ENCODE results near the gene CAPN5.

The CAPN5 gene

GRCh38 chr11:77124041-77124440, 57.3 kb downstream of the CAPN5 start:
- no peak overlapping the region for H3K27ac ChIP-seq
- no peaks in the 10 kb centered on the region for H3K27me3 ChIP-seq (ENCODE audit: insufficient read depth, low read depth)
- no peak overlapping the region for H3K9ac ChIP-seq
- H4K20me1 ChIP-seq (ENCODE audit: insufficient read depth): no peaks in the 10 kb centered on the region
- no peaks in the 10 kb centered on the region for H3K79me2 ChIP-seq (ENCODE audit: insufficient read depth, low read depth)
- TF ChIP-seq CTCF (conservative IDR thresholded peaks at IDR 0.05; ENCODE audit: low read depth, low read length): no peak
- H3K4me3 ChIP-seq (IDR thresholded peaks at IDR 0.05; ENCODE audit: insufficient read depth, low read depth, low read length): no peak overlapping the region
- no peak overlapping the region for H3K4me2 ChIP-seq
- no peaks in the 10 kb centered on the region for H3K36me3 ChIP-seq (ENCODE audit: insufficient read depth)
- H2AFZ ChIP-seq (ENCODE audit: low read depth): no peak overlapping the region
- peaks cover 6% of the 10 kb centered on the region for H3K4me1 ChIP-seq (ENCODE audit: low read depth, poor library complexity, severe bottlenecking)

GRCh38 chr11:77124488-77124887, 57.7 kb downstream of the CAPN5 start:
- Histone ChIP-seq H3K4me3 (IDR thresholded peaks at IDR 0.05; ENCODE audit: insufficient read depth, low read depth, low read length) (no peak overlapping the region), H3K9ac (no peak overlapping the region), H3K79me2 (ENCODE audit: insufficient read depth, low read depth) (no peaks in the 10 kb centered on the region), H4K20me1 (ENCODE audit: insufficient read depth) (no peaks in the 10 kb centered on the region), H3K4me1 (ENCODE audit: low read depth, poor library complexity, severe bottlenecking) (peaks cover 6% of the 10 kb centered on the region), H3K4me2 (no peak overlapping the region), H3K27ac (no peak overlapping the region), H2AFZ (ENCODE audit: low read depth) (no peak overlapping the region), H3K27me3 (ENCODE audit: insufficient read depth, low read depth) (no peaks in the 10 kb centered on the region), H3K36me3 (ENCODE audit: insufficient read depth) (no peaks in the 10 kb centered on the region)
- no peak for TF ChIP-seq CTCF (conservative IDR thresholded peaks at IDR 0.05; ENCODE audit: low read depth, low read length)

DNA sequence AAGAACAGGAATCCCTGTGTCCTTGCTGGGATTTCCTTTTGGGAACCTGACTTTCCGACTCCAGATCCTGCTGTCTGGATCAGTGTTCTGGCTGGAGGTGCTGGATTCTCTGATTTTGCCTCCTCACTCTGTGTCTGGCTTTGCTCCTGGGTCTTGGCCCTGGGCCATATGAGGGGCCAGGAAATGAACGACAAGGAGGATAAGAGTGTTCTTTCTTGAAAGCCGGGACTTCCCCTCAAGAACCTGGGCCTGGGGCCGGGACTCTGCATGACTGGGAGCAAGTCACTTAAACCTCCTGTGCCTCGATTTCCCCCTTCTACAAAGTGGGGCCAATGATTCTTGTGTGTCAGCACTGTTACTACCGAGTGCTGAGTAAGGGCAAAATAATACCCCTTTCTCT, 58.4 kb downstream of the CAPN5 start:
- Histone ChIP-seq H3K4me1 (ENCODE audit: low read depth, poor library complexity, severe bottlenecking) (peaks cover 6% of the 10 kb centered on the region), H3K36me3 (ENCODE audit: insufficient read depth) (no peaks in the 10 kb centered on the region), H2AFZ (ENCODE audit: low read depth) (no peak overlapping the region), H3K9ac (no peak overlapping the region), H4K20me1 (ENCODE audit: insufficient read depth) (no peaks in the 10 kb centered on the region), H3K4me2 (no peak overlapping the region), H3K27ac (no peak overlapping the region), H3K4me3 (IDR thresholded peaks at IDR 0.05; ENCODE audit: insufficient read depth, low read depth, low read length) (no peak overlapping the region), H3K79me2 (ENCODE audit: insufficient read depth, low read depth) (no peaks in the 10 kb centered on the region), H3K27me3 (ENCODE audit: insufficient read depth, low read depth) (no peaks in the 10 kb centered on the region)
- no peak for TF ChIP-seq CTCF (conservative IDR thresholded peaks at IDR 0.05; ENCODE audit: low read depth, low read length)

GRCh38 chr11:77125695-77126094, 58.9 kb downstream of the CAPN5 start:
- peaks cover 6% of the 10 kb centered on the region for H3K4me1 ChIP-seq (ENCODE audit: low read depth, poor library complexity, severe bottlenecking)
- no peaks in the 10 kb centered on the region for H3K79me2 ChIP-seq (ENCODE audit: insufficient read depth, low read depth)
- no peak overlapping the region for H3K4me3 ChIP-seq (IDR thresholded peaks at IDR 0.05; ENCODE audit: insufficient read depth, low read depth, low read length)
- no peak overlapping the region for H3K9ac ChIP-seq
- H2AFZ ChIP-seq (ENCODE audit: low read depth): no peak overlapping the region
- H3K4me2 ChIP-seq: no peak overlapping the region
- no peak overlapping the region for H3K27ac ChIP-seq
- no peaks in the 10 kb centered on the region for H3K27me3 ChIP-seq (ENCODE audit: insufficient read depth, low read depth)
- no peaks in the 10 kb centered on the region for H4K20me1 ChIP-seq (ENCODE audit: insufficient read depth)
- H3K36me3 ChIP-seq (ENCODE audit: insufficient read depth): no peaks in the 10 kb centered on the region
- no peak for TF ChIP-seq CTCF (conservative IDR thresholded peaks at IDR 0.05; ENCODE audit: low read depth, low read length)

Data from KMS-11 (cell line).